ENCODE measurements around the gene XBP1. TPM values are rescaled to one million over a fixed set of nuclear protein-coding genes. Genes with fewer than 3 reads are reported as not detected.

XBP1 gene
- total and polyA plus RNA-seq, 2 of the 4 experiments (the other 2 are of a cell fraction), result 95.0 to 223 TPM

- no peak overlapping the region for H4K8ac ChIP-seq (ENCODE audit: low read depth in 2 of 2, low read length in 2 of 2)
- ChIA-PET POLR2A (ENCODE audit: unreplicated experiment) (no interaction called here), CTCF (no interaction called here)
- H3K14ac ChIP-seq (replicated peaks; ENCODE audit: low read depth, low read length), result no peak overlapping the region
- H4K20me1 ChIP-seq (ENCODE audit: insufficient read depth, low read length), result peaks cover 9% of the 10 kb centered on the region
- no peak overlapping the region for H4K91ac ChIP-seq (ENCODE audit: insufficient read depth, low read depth, low read length)
- no peaks in the 10 kb centered on the region for H3K9me3 ChIP-seq (ENCODE audit: control insufficient read depth, insufficient read depth, low read length)
- H2BK120ac ChIP-seq (ENCODE audit: low read depth, low read length), result no peak overlapping the region
- peak overlapping the region; percentile 63 for H4K5ac ChIP-seq (ENCODE audit: low read depth, low read length)
- peaks cover 9% of the 10 kb centered on the region for H3K4me1 ChIP-seq (ENCODE audit: control insufficient read depth, insufficient read depth, low read length)
- peaks cover 18 to 37% of the 10 kb centered on the region in 2 experiments for H3K79me1 ChIP-seq (ENCODE audit: low read depth in 1 of 2, low read length in 2 of 2)
- DNase-seq (peak; percentile 52), ATAC-seq (ENCODE audit: low read depth) (peak; percentile 96)
- 0 out of 2 replicates have a peak overlapping the region, but pooled peaks have one; percentile 11 for H3K9ac ChIP-seq (ENCODE audit: low read depth, low read length)
- no peaks in the 10 kb centered on the region for H3K27me3 ChIP-seq (ENCODE audit: control insufficient read depth, insufficient read depth, low read length)
- intact Hi-C loops (cut with micrococcal nuclease), result no loop called here
- no peak overlapping the region for H2BK20ac ChIP-seq (ENCODE audit: low read depth, low read length)
- H2BK5ac ChIP-seq (ENCODE audit: low read depth, low read length, poor library complexity, severe bottlenecking), result peak overlapping the region; percentile 61
- in situ Hi-C loops (cut with MboI; ENCODE audit: low sequenced_read_pairs), result no loop called here
- H3K27ac ChIP-seq (ENCODE audit: insufficient read depth, low read length), result peak overlapping the region; percentile 80; the same call in 1 of the 2 replicates
- peaks cover 39% of the 10 kb centered on the region for H3K36me3 ChIP-seq (ENCODE audit: control insufficient read depth, insufficient read depth, low read length)
- WGBS, 2 experiments (ENCODE audit: extremely low coverage in 2 of 2, insufficient read length in 1 of 2), result 100% methylated on average over 2 of the region's 4 CpGs; no CpG with 5 or more reads in 1 of the 2 experiments
- H2BK15ac ChIP-seq (ENCODE audit: low read depth, low read length), result no peak overlapping the region
- TF ChIP-seq BHLHE40 (IDR thresholded peaks at IDR 0.05; ENCODE audit: low read depth, low read length), result no peak
- no peak for TF ChIP-seq CHD1 (IDR thresholded peaks at IDR 0.05; ENCODE audit: low read depth, low read length)
- no peak overlapping the region for H2AK9ac ChIP-seq (replicated peaks; ENCODE audit: low read depth, low read length, poor library complexity)
- H3K23ac ChIP-seq (ENCODE audit: low read depth, low read length), result no peak overlapping the region
- H2AFZ ChIP-seq (replicated peaks; ENCODE audit: low read length, poor library complexity), result no peak overlapping the region
- H2AK5ac ChIP-seq (ENCODE audit: low read depth, low read length), result no peak overlapping the region
- no peak overlapping the region for H3K56ac ChIP-seq (ENCODE audit: extremely low read depth, insufficient read depth, low read length)
- H3K4me2 ChIP-seq (ENCODE audit: low read depth, low read length), result peak overlapping the region; percentile 29; the same call in 1 of the 2 replicates
- BruUV-seq (replicated peaks), result no TSS peak
- H3K9me1 ChIP-seq (ENCODE audit: insufficient read depth, low read length), result no peaks in the 10 kb centered on the region
- dilution Hi-C loops (cut with HindIII; ENCODE audit: low sequenced_read_pairs, unreplicated experiment), result no loop called here
- H3K18ac ChIP-seq (ENCODE audit: low read depth, low read length), result peak overlapping the region; percentile 59
- H3K4ac ChIP-seq (ENCODE audit: low read depth, low read length), result no peak overlapping the region
- H3K4me3 ChIP-seq (ENCODE audit: insufficient read depth, low read depth, low read length), result no peak overlapping the region
Measured at GRCh38 chr22:28783786-28784671, 16.3 kb downstream of the XBP1 start.
